Measurements from ENCODE around the gene ATP5F1D. TPM values are rescaled to one million over a fixed set of nuclear protein-coding genes. Genes with fewer than 3 reads are reported as not detected.

ATP5F1D gene
- total and polyA plus RNA-seq, 5 donors from 2014 or later: 124 to 236 (median 220) TPM

DNA sequence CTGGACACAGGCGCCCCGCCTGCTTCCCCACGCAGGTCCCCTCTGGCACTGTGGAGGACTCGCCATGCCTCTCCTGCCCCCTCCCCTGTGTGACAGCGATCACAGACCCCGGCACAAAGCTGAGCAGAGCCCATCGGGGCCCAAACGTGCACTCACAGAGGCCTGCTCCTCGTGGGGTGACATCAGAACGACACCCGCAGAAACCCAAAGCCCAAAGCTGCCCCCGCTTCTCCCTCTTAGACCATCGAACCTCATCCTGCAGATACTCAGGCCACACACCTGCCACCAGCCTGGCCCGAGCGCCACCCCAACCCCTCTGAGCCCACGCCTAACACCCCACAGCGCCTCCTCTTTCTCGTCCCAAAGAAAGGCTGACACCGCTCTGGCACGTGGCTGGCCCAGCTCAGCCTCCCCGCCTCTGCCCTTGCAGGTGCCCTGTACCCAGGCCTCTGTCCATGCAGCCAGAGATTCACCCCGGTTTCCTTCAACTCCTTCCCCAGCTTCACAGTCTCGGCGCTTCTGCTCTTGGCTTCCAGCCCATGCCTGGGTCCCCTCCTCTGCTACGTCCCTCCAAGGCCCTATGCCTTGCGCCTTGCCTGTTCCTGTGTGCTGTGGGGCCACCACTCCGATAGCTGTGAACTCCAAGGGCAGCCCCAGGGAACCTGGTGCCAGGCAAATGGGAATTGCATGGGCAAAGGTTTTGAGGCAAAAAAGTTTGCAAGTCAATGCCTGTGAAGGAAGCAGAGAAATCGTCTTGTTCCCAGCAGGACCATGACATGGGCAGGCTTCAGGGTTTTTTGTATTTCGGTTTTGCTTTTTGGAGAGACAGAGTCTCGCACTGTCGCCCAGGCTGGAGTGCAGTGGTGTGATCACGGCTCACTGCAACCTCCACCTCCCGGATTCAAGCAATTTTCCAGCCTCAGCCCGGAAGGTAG, 2.9 kb upstream of the ATP5F1D start:
- H3K4me1 ChIP-seq (ENCODE audit: control insufficient read depth, insufficient read depth, low read length, poor library complexity, severe bottlenecking): peaks cover 43% of the 10 kb centered on the region
- DNase-seq (no peak), ATAC-seq (ENCODE audit: low read depth in 2 of 2) (no peak)
- Mint-ChIP-seq H3K4me1 (peaks cover 0 to 42% (median 17%) of the 10 kb centered on the region in 4 donors), H3K9me3 (peaks cover 0 to 3% (median 0%) of the 10 kb centered on the region in 7 donors), H3K36me3 (no peaks in the 10 kb centered on the region), H3K27me3 (peaks cover 21% of the 10 kb centered on the region), H3K4me3 (peak overlapping the region; percentile 83 to 89 (median 86)), H3K27ac (peak overlapping the region; percentile 68 to 76 (median 71))
- H3K27ac ChIP-seq (ENCODE audit: insufficient read depth, low read length, poor library complexity, severe bottlenecking): no peak overlapping the region
- no peaks in the 10 kb centered on the region for H3K9me3 ChIP-seq (ENCODE audit: control insufficient read depth in 2 of 2, low read length in 2 of 2)
- H3K27me3 ChIP-seq (ENCODE audit: control insufficient read depth, insufficient read depth, low read length): no peaks in the 10 kb centered on the region
- no peaks in the 10 kb centered on the region for H3K36me3 ChIP-seq (ENCODE audit: control insufficient read depth, insufficient read depth, low read length)
- H3K4me3 ChIP-seq (ENCODE audit: low read depth, low read length): no peak overlapping the region

DNA sequence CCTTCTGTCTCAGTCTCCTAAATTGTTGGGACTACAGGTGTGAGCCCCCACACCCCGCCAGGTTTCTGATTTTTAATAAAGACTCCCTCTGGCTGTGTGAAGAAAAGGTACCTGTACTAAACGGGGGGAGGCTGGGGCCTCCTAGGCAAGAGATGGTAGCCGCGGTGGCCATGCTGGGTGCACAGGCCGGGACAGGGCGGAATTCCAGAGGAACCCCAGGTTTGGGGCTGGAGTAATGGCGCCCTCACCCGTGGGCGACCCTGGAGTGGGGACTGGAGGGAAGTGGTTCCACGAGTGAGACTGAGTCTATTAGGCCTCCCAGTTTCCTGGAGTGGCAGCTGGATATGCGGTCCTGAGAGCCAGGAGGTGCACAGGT, 2.1 kb upstream of the ATP5F1D start:
- no peak overlapping the region for H3K4me3 ChIP-seq (ENCODE audit: low read depth, low read length)
- H3K9me3 Mint-ChIP-seq: peaks cover 0 to 3% (median 0%) of the 10 kb centered on the region in 7 donors
- no peaks in the 10 kb centered on the region for H3K36me3 Mint-ChIP-seq
- H3K4me1 ChIP-seq (ENCODE audit: control insufficient read depth, insufficient read depth, low read length, poor library complexity, severe bottlenecking): peaks cover 51% of the 10 kb centered on the region
- peak overlapping the region in 2 of 3 donors; percentile 40 to 71 for H3K27ac Mint-ChIP-seq
- H3K27me3 Mint-ChIP-seq: peaks cover 21% of the 10 kb centered on the region
- no peaks in the 10 kb centered on the region for H3K9me3 ChIP-seq (ENCODE audit: control insufficient read depth in 2 of 2, low read length in 2 of 2)
- peak overlapping the region; percentile 83 to 89 (median 86) for H3K4me3 Mint-ChIP-seq
- no peaks in the 10 kb centered on the region for H3K36me3 ChIP-seq (ENCODE audit: control insufficient read depth, insufficient read depth, low read length)
- peaks cover 0 to 43% (median 18%) of the 10 kb centered on the region in 4 donors for H3K4me1 Mint-ChIP-seq
- H3K27me3 ChIP-seq (ENCODE audit: control insufficient read depth, insufficient read depth, low read length): no peaks in the 10 kb centered on the region
- DNase-seq (no peak), ATAC-seq (ENCODE audit: low read depth in 2 of 2) (no peak)
- peak overlapping the region; percentile 61 for H3K27ac ChIP-seq (ENCODE audit: insufficient read depth, low read length, poor library complexity, severe bottlenecking)

DNA sequence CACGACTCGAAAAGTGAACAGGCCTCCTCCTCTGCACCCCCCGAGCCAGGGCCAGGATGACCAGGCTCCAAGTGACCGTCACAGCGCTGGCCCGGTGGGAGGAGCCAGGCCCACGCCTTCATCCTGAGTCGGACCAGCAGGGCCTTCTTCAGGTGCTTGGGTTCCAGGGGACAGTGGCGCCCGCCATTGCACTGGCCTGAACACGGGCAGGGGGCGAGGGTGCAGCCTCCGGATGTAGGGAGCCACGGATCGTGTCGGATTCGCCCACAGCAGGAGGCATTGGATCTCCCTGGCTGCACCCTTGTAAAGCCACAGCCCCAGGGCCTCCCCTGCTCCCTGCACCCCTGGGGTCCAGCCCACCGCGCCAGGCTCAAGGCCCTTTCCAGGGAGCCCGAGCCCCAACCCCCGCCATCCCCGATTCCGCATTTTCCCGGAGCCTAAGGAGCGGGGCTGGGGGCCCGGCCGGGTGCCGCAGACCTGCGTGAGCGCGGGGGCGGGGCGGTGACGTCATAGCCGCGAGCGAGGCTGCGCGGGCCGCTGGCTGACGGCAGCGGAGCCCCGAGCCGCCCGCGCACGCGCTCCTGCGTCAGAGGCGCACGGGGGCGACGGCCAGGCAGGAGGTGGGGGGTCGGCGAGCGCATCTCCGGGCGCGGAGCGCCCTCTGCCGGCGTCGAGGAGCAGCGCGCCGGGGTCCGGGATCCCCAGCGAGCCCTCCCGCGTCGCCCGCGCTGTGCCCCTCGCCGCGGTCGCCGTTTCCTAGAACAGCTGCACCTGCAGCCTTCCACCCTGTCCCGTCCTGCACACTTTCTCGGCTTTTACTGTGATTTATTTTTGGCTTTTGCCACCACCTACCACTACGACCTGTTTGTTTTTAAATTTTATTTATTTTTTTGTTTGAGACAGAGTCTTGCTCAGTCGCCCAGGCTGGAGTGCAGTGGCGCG, 1.5 kb upstream of the ATP5F1D start:
- peaks cover 21% of the 10 kb centered on the region for H3K27me3 Mint-ChIP-seq
- Histone ChIP-seq H3K4me3 (ENCODE audit: low read depth, low read length) (no peak overlapping the region), H3K36me3 (ENCODE audit: control insufficient read depth, insufficient read depth, low read length) (no peaks in the 10 kb centered on the region), H3K27me3 (ENCODE audit: control insufficient read depth, insufficient read depth, low read length) (no peaks in the 10 kb centered on the region), H3K9me3 (ENCODE audit: control insufficient read depth in 2 of 2, low read length in 2 of 2) (no peaks in the 10 kb centered on the region), H3K27ac (ENCODE audit: insufficient read depth, low read length, poor library complexity, severe bottlenecking) (peak overlapping the region; percentile 61), H3K4me1 (ENCODE audit: control insufficient read depth, insufficient read depth, low read length, poor library complexity, severe bottlenecking) (peaks cover 57% of the 10 kb centered on the region)
- peak overlapping the region in 3 of 4 donors; percentile 83 to 96 (median 89) for H3K4me3 Mint-ChIP-seq
- no peaks in the 10 kb centered on the region for H3K36me3 Mint-ChIP-seq
- ATAC-seq (ENCODE audit: low read depth in 2 of 2) (peak; percentile 55 to 59), DNase-seq (peak; percentile 87 to 93 (median 90))
- H3K4me1 Mint-ChIP-seq: peaks cover 0 to 46% (median 20%) of the 10 kb centered on the region in 4 donors
- H3K27ac Mint-ChIP-seq: peak overlapping the region in 1 of 3 donors; percentile 71
- peaks cover 0 to 3% (median 0%) of the 10 kb centered on the region in 7 donors for H3K9me3 Mint-ChIP-seq

DNA sequence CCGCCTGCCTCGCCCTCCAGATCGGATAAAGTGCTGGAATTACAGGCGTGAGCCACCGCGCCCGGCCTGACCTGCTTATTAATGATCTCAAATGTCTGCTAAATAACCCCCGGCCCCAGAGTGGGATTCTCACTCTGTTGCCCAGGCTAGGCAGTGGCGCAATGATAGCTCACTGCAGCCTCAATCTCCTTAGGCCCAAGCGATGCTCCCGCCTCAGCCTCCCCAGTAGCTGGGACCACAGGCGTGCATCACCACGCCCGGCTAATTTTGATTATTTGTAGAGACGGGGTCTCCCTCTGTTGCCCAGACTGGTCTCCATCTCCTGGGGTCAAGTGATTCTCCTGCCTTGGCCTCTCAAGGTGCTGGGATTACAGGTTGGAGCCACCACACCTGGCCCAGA, 626 bp upstream of the ATP5F1D start:
- H3K36me3 ChIP-seq (ENCODE audit: control insufficient read depth, insufficient read depth, low read length): no peaks in the 10 kb centered on the region
- H3K36me3 Mint-ChIP-seq: no peaks in the 10 kb centered on the region
- peak overlapping the region; percentile 96 to 98 (median 97) for H3K27ac Mint-ChIP-seq
- H3K4me1 ChIP-seq (ENCODE audit: control insufficient read depth, insufficient read depth, low read length, poor library complexity, severe bottlenecking): peaks cover 62% of the 10 kb centered on the region
- H3K27me3 ChIP-seq (ENCODE audit: control insufficient read depth, insufficient read depth, low read length): no peaks in the 10 kb centered on the region
- H3K9me3 Mint-ChIP-seq: peaks cover 0 to 3% (median 0%) of the 10 kb centered on the region in 7 donors
- ATAC-seq (ENCODE audit: low read depth in 2 of 2): no peak
- DNase-seq: no peak
- H3K9me3 ChIP-seq (ENCODE audit: control insufficient read depth in 2 of 2, low read length in 2 of 2): no peaks in the 10 kb centered on the region
- peak overlapping the region; percentile 89 to 96 (median 94) for H3K4me3 Mint-ChIP-seq
- H3K27ac ChIP-seq (ENCODE audit: insufficient read depth, low read length, poor library complexity, severe bottlenecking): peak overlapping the region; percentile 74
- peaks cover 21% of the 10 kb centered on the region for H3K27me3 Mint-ChIP-seq
- peak overlapping the region; percentile 41 for H3K4me3 ChIP-seq (ENCODE audit: low read depth, low read length)
- H3K4me1 Mint-ChIP-seq: peaks cover 0 to 46% (median 20%) of the 10 kb centered on the region in 4 donors

DNA sequence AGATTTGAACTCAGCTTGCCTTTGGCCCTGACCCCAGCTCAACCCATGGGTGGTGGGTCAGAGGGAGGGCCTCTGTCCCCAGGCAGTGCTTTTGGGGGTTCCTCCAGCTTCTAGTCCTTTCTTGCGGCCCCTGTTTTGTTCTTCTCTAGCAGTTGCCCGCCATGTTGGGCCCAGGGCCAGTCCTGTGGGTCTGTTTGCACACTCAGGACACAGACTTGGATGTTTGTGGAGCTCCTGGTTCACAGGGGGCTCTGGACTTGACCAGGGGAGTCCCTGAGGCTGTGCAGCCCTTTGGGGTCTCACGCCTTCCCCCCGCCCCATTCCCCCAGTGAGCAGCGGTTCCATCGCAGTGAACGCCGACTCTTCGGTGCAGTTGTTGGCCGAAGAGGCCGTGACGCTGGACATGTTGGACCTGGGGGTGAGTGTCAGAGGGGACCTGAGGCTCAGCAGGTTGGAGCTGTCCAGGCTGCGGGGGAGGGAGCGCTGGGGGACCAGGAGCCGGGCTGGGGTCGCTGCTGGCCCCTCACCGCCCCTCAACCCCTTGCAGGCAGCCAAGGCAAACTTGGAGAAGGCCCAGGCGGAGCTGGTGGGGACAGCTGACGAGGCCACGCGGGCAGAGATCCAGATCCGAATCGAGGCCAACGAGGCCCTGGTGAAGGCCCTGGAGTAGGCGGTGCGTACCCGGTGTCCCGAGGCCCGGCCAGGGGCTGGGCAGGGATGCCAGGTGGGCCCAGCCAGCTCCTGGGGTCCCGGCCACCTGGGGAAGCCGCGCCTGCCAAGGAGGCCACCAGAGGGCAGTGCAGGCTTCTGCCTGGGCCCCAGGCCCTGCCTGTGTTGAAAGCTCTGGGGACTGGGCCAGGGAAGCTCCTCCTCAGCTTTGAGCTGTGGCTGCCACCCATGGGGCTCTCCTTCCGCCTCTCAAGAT, 2.5 kb downstream of the ATP5F1D start:
- Mint-ChIP-seq H3K36me3 (no peaks in the 10 kb centered on the region), H3K27me3 (peaks cover 12% of the 10 kb centered on the region), H3K4me3 (peak overlapping the region; percentile 61 to 96 (median 86)), H3K27ac (peak overlapping the region in 2 of 3 donors; percentile 86 to 93), H3K4me1 (peaks cover 0 to 38% (median 15%) of the 10 kb centered on the region in 4 donors), H3K9me3 (peaks cover 0 to 3% (median 0%) of the 10 kb centered on the region in 7 donors)
- Histone ChIP-seq H3K4me1 (ENCODE audit: control insufficient read depth, insufficient read depth, low read length, poor library complexity, severe bottlenecking) (peaks cover 54% of the 10 kb centered on the region), H3K27ac (ENCODE audit: insufficient read depth, low read length, poor library complexity, severe bottlenecking) (peak overlapping the region; percentile 57), H3K9me3 (ENCODE audit: control insufficient read depth in 2 of 2, low read length in 2 of 2) (no peaks in the 10 kb centered on the region), H3K36me3 (ENCODE audit: control insufficient read depth, insufficient read depth, low read length) (no peaks in the 10 kb centered on the region), H3K27me3 (ENCODE audit: control insufficient read depth, insufficient read depth, low read length) (no peaks in the 10 kb centered on the region), H3K4me3 (ENCODE audit: low read depth, low read length) (no peak overlapping the region)
- ATAC-seq (ENCODE audit: low read depth in 2 of 2) (peak; percentile 38 to 47), DNase-seq (peak; percentile 75 to 87 (median 87))

DNA sequence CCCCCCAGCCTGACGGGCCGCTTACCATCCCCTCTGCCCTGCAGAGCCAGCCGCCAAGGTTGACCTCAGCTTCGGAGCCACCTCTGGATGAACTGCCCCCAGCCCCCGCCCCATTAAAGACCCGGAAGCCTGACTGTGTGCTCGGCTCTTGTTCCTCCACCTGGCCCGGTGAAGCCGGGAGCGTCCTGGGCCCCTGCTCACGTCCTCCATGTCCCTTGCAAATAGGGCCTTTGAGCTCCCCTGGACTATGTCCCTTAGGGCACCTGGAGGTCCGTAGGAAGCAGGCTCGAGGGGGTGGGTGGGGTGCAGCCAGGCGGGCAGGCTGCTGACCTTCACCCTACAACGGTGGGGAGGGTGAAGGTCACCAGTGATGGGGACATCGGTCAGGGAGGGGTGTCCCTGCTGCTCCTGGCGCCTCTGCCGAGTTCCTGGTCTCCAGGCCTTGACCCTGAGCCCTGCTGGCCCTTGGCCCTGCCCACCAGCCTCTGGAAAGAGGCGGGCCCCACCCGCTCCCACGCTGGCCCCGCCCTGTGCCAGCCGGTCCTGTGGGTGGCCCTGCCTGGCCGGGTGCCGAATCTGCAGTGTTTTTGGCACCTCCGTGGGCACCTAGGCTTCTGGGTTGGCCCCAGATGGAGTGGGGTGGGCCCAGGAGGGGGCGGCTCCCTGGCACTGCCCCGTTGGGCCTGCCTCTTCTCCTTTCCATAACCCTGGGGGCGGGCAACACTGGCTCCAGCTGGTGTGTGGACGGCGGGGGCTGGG, 3.3 kb downstream of the ATP5F1D start:
- ATAC-seq (ENCODE audit: low read depth in 2 of 2) (no peak), DNase-seq (no peak)
- Histone ChIP-seq H3K36me3 (ENCODE audit: control insufficient read depth, insufficient read depth, low read length) (no peaks in the 10 kb centered on the region), H3K27me3 (ENCODE audit: control insufficient read depth, insufficient read depth, low read length) (no peaks in the 10 kb centered on the region), H3K9me3 (ENCODE audit: control insufficient read depth in 2 of 2, low read length in 2 of 2) (no peaks in the 10 kb centered on the region), H3K4me1 (ENCODE audit: control insufficient read depth, insufficient read depth, low read length, poor library complexity, severe bottlenecking) (peaks cover 51% of the 10 kb centered on the region), H3K27ac (ENCODE audit: insufficient read depth, low read length, poor library complexity, severe bottlenecking) (peak overlapping the region; percentile 57), H3K4me3 (ENCODE audit: low read depth, low read length) (no peak overlapping the region)
- H3K27me3 Mint-ChIP-seq: peaks cover 5% of the 10 kb centered on the region
- H3K4me1 Mint-ChIP-seq: peaks cover 0 to 32% (median 10%) of the 10 kb centered on the region in 4 donors
- H3K9me3 Mint-ChIP-seq: peaks cover 0 to 3% (median 0%) of the 10 kb centered on the region in 7 donors
- H3K27ac Mint-ChIP-seq: peak overlapping the region in 2 of 3 donors; percentile 86 to 93
- peak overlapping the region; percentile 61 to 90 (median 82) for H3K4me3 Mint-ChIP-seq
- no peaks in the 10 kb centered on the region for H3K36me3 Mint-ChIP-seq

Data from CD4-positive, CD25-positive, alpha-beta regulatory T cell (primary cell).